B cell (primary cell): Measurements from ENCODE around the gene PHEX. TPM values are rescaled to one million over a fixed set of nuclear protein-coding genes. Genes with fewer than 3 reads are reported as not detected.

ENCODE experiments used
- ATAC-seq: fragments of 200-7000 bp; cut with Tn5 transposase; one replicate; pipeline ENCODE4 v1.10.0; 2021; ENCODE audit warnings: low read depth, mild to moderate bottlenecking, moderate number of reproducible peaks, moderate library complexity
- CTCF ChIA-PET: fragments of 350-600 bp; sonication (Branson Sonifier 250); formaldehyde crosslinking; loops from one replicate; lab custom pipeline; 2021; ENCODE audit warnings: antibody characterized with exemption, inconsistent platforms; lab: Charles Lee
- POLR2A ChIA-PET: fragments of 350-600 bp; sonication (Branson Sonifier 250); formaldehyde crosslinking; loops from one replicate; lab custom pipeline; 2021; ENCODE audit warnings: antibody characterized with exemption; lab: Charles Lee
- DNase-seq: peaks from one replicate; pipeline ENCODE4 v3.0.0; 2013
- H2AFZ ChIP-seq: 2 replicates; pipeline ENCODE4 v1.6.1; 2012; ENCODE audit warnings: mild to moderate bottlenecking, low read depth, low read length; ENCODE audit not compliant: insufficient read depth, poor library complexity, severe bottlenecking
- H3K27ac ChIP-seq, 2 donors: 1 replicate in 1 of 2; 2 replicates in 1 of 2; pipeline ENCODE4 v1.5.1; 2012 to 2013; ENCODE audit warnings: low read length in 2 of 2, mild to moderate bottlenecking in 2 of 2, moderate library complexity in 1 of 2
- H3K27me3 ChIP-seq, 4 experiments: fragments of 200-600 bp in 1 of 4; sonication (generic) in 1 of 4; replicated peaks in 1 of 4; 1 replicate in 2 of 4; 2 replicates in 2 of 4; pipeline versions ENCODE4 v1.6.1 to v1.7.0; 2013 to 2016; ENCODE audit warnings: low read length in 3 of 4, mild to moderate bottlenecking in 2 of 4, mixed read lengths in 1 of 4, moderate library complexity in 1 of 4; ENCODE audit not compliant: insufficient read depth in 4 of 4, control insufficient read depth in 3 of 4; ENCODE audit errors: control extremely low read depth in 1 of 4
- H3K36me3 ChIP-seq, 2 experiments: replicated peaks in 1 of 2; 1 replicate in 1 of 2; 2 replicates in 1 of 2; pipeline versions ENCODE4 v1.6.1 to v1.7.1; 2013; ENCODE audit warnings: low read length in 1 of 2; ENCODE audit not compliant: insufficient read depth in 2 of 2, control insufficient read depth in 1 of 2; ENCODE audit errors: control extremely low read depth in 1 of 2, extremely low read depth in 1 of 2
- H3K4me1 ChIP-seq, 2 donors: fragments of 200-600 bp in 1 of 2; sonication (generic) in 1 of 2; 1 replicate in 1 of 2; 2 replicates in 1 of 2; pipeline versions ENCODE4 v1.5.1 to v1.6.1; 2013 to 2017; ENCODE audit warnings: low read length in 2 of 2; ENCODE audit not compliant: control insufficient read depth in 2 of 2, insufficient read depth in 2 of 2
- H3K4me2 ChIP-seq: replicated peaks from 2 replicates; pipeline ENCODE3; 2012; ENCODE audit warnings: mild to moderate bottlenecking, low read depth, low read length; ENCODE audit not compliant: poor library complexity, severe bottlenecking
- H3K4me3 ChIP-seq, 5 experiments: fragments of 200-600 bp in 1 of 5; sonication (generic) in 1 of 5; 1 replicate in 3 of 5; 2 replicates in 2 of 5; pipeline versions ENCODE4 v1.5.1 to v1.7.0; 2011 to 2016; ENCODE audit warnings: low read length in 4 of 5, mild to moderate bottlenecking in 4 of 5, low read depth in 2 of 5, control low read depth in 1 of 5, moderate library complexity in 1 of 5; ENCODE audit not compliant: insufficient read depth in 1 of 5; ENCODE audit errors: control extremely low read depth in 1 of 5, extremely low read depth in 1 of 5
- H3K79me2 ChIP-seq: fragments of 200-600 bp; sonication (generic); one replicate; pipeline ENCODE4 v1.6.0; 2016; ENCODE audit warnings: low read length; ENCODE audit not compliant: control insufficient read depth, insufficient read depth
- H3K9ac ChIP-seq: fragments of 200-600 bp; sonication (generic); 2 replicates; pipeline ENCODE4 v1.6.1; 2017; ENCODE audit warnings: mild to moderate bottlenecking, low read length, moderate library complexity
- H3K9me3 ChIP-seq, 3 donors: one replicate each; pipeline versions ENCODE4 v1.6.1 to v1.7.1; 2013; ENCODE audit warnings: low read length in 2 of 3; ENCODE audit not compliant: control insufficient read depth in 2 of 3, insufficient read depth in 1 of 3; ENCODE audit errors: control extremely low read depth in 1 of 3
- H4K20me1 ChIP-seq: 2 replicates; pipeline ENCODE4 v1.6.0; 2012; ENCODE audit warnings: mild to moderate bottlenecking, low read length; ENCODE audit not compliant: insufficient read depth, control insufficient read depth, poor library complexity, severe bottlenecking
- H3K27ac Mint-ChIP-seq: one replicate; pipeline ENCODE4 v1.8.0; 2021; ENCODE audit warnings: mixed read lengths
- H3K27me3 Mint-ChIP-seq: one replicate; pipeline ENCODE4 v1.8.0; 2021; ENCODE audit warnings: mixed read lengths
- H3K4me1 Mint-ChIP-seq: one replicate; pipeline ENCODE4 v1.8.0; 2021; ENCODE audit warnings: mixed read lengths
- H3K4me3 Mint-ChIP-seq: one replicate; pipeline ENCODE4 v1.8.0; 2021; ENCODE audit warnings: mixed read lengths
- H3K9me3 Mint-ChIP-seq: one replicate; pipeline ENCODE4 v1.8.0; 2022; ENCODE audit warnings: mixed read lengths; ENCODE audit not compliant: insufficient read depth
- EZH2 ChIP-seq: IDR thresholded peaks from 2 replicates; pipeline ENCODE4 v1.6.1; 2012; ENCODE audit warnings: borderline replicate concordance, low read depth, mild to moderate bottlenecking, moderate library complexity, low read length; ENCODE audit not compliant: insufficient read depth, poor library complexity, severe bottlenecking
- WGBS: methylation state at CpG from one replicate; pipeline ENCODE4 v1.1.5; 2013; ENCODE audit warnings: missing lambda C conversion rate; ENCODE audit not compliant: insufficient coverage; 5-methylcytosine and 5-hydroxymethylcytosine counted together
- intact Hi-C: fragments of 100-400 bp; cut with micrococcal nuclease; formaldehyde crosslinking; loops from one replicate; pipeline ENCODE4 v1.10.0; 2022
- polyA plus RNA-seq: library from polyadenylated mRNA; depleted of rRNA; stranded (reverse); fragments of >200 nt; gene quantifications from 2 replicates; pipeline ENCODE4 v1.2.3, GENCODE V29; 2012
- total RNA-seq, 2 donors: library from RNA; stranded (reverse); fragments of 120-200 nt in 1 of 2; gene quantifications; 1 replicate in 1 of 2; 2 replicates in 1 of 2; pipeline versions ENCODE4 v1.2.3 to v1.2.4, GENCODE V29; 2013 to 2022
- TF ChIP-seq, protein P1 (sequence below): fragments of 200-600 bp; IDR thresholded peaks from one replicate; pipeline ENCODE4 v1.8.0; 2022; ENCODE audit warnings: antibody characterized with exemption, mild to moderate bottlenecking

PHEX gene
- total and polyA plus RNA-seq, 2 donors (not counting 1 experiment from before 2014, with no cell fraction given): 0.01 to 0.15 TPM

DNA sequence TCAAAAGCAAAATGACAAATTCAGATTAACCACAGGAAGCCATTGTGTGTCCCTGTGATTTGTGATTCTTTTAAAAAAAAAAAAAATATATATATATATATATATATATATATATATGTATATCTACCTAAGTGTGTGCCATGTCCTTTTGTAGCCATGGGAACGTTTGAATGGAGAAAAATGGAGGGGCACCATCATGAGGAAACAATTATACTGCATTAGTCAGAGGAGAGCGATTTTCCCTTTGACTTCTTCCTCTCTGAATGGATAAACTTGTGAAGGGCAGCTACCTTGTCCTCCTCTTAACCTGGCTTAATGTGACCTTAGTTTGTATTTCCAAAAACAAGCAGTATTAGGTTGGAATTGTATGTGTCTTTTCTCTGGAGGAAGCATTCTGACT lies 217.2 kb downstream of the PHEX start:
- H3K27me3 Mint-ChIP-seq: no peaks in the 10 kb centered on the region
- H3K9me3 ChIP-seq: no peaks in the 10 kb centered on the region
- TF ChIP-seq EZH2: no peak
- TF ChIP-seq, protein P1, sequence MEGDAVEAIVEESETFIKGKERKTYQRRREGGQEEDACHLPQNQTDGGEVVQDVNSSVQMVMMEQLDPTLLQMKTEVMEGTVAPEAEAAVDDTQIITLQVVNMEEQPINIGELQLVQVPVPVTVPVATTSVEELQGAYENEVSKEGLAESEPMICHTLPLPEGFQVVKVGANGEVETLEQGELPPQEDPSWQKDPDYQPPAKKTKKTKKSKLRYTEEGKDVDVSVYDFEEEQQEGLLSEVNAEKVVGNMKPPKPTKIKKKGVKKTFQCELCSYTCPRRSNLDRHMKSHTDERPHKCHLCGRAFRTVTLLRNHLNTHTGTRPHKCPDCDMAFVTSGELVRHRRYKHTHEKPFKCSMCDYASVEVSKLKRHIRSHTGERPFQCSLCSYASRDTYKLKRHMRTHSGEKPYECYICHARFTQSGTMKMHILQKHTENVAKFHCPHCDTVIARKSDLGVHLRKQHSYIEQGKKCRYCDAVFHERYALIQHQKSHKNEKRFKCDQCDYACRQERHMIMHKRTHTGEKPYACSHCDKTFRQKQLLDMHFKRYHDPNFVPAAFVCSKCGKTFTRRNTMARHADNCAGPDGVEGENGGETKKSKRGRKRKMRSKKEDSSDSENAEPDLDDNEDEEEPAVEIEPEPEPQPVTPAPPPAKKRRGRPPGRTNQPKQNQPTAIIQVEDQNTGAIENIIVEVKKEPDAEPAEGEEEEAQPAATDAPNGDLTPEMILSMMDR: no peak
- H3K4me1 ChIP-seq: no peaks in the 10 kb centered on the region
- H3K4me3 Mint-ChIP-seq: no peak overlapping the region
- WGBS: no CpG with 5 or more reads among the region's 2 CpGs
- H3K27ac Mint-ChIP-seq: no peak overlapping the region
- H3K4me3 ChIP-seq: no peak overlapping the region
- H3K36me3 ChIP-seq: no peaks in the 10 kb centered on the region
- H2AFZ ChIP-seq: no peak overlapping the region
- H3K4me1 Mint-ChIP-seq: no peaks in the 10 kb centered on the region
- H3K79me2 ChIP-seq: no peaks in the 10 kb centered on the region
- intact Hi-C loops: no loop called here
- H3K27ac ChIP-seq: no peak overlapping the region
- no peaks in the 10 kb centered on the region for H3K9me3 Mint-ChIP-seq
- ChIA-PET CTCF (no interaction called here), POLR2A (no interaction called here)
- ATAC-seq (no peak), DNase-seq (no peak)
- H3K27me3 ChIP-seq: no peaks in the 10 kb centered on the region
- no peak overlapping the region for H3K9ac ChIP-seq
- no peak overlapping the region for H3K4me2 ChIP-seq
- no peaks in the 10 kb centered on the region for H4K20me1 ChIP-seq

DNA sequence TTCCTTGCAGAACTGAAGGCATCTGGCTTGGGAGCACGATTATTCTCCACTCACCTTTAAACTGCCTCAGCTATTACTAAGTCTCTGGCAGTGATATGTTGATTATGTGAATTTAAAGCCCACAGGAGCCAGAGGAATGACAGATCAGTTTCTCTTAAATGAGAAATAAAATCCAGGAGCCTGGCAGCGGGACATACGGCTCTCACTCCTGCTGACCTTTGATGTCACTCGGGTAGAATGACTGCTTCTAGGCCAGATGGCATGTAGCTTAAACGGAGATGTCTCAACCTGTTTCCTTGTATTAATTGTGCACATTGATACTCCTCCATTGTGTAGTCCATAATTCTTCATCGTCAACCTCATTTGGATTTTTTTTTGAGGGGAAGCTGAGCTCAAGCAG lies 236.6 kb downstream of the PHEX start:
- CTCF ChIA-PET: no interaction called here

More for the DNA sequence above, 236.6 kb downstream of the PHEX start:
- Histone ChIP-seq H3K79me2 (no peaks in the 10 kb centered on the region), H3K9me3 (no peaks in the 10 kb centered on the region), H3K36me3 (no peaks in the 10 kb centered on the region), H4K20me1 (no peaks in the 10 kb centered on the region), H2AFZ (no peak overlapping the region), H3K9ac (no peak overlapping the region), H3K27ac (no peak overlapping the region), H3K4me3 (no peak overlapping the region), H3K4me1 (no peaks in the 10 kb centered on the region), H3K27me3 (no peaks in the 10 kb centered on the region), H3K4me2 (no peak overlapping the region)
- no CpG with 5 or more reads among the region's 6 CpGs for WGBS
- Mint-ChIP-seq H3K27me3 (no peaks in the 10 kb centered on the region), H3K27ac (no peak overlapping the region), H3K4me1 (no peaks in the 10 kb centered on the region), H3K9me3 (no peaks in the 10 kb centered on the region), H3K4me3 (no peak overlapping the region)
- POLR2A ChIA-PET: no interaction called here
- ATAC-seq (no peak), DNase-seq (no peak)
- intact Hi-C loops: no loop called here
- TF ChIP-seq EZH2: no peak
- TF ChIP-seq, protein P1: no peak
